ENCODE results near the gene ACTG2. TPM values are rescaled to one million over a fixed set of nuclear protein-coding genes. Genes with fewer than 3 reads are reported as not detected.
"Not testable (repeated sequence)": the region's sequence is repeated elsewhere in the genome, so short reads cannot be mapped to it uniquely, and the experiment has no call there.

The ACTG2 gene
- total RNA-seq, 1 experiment from 2014 or later: 1.5 TPM

DNA sequence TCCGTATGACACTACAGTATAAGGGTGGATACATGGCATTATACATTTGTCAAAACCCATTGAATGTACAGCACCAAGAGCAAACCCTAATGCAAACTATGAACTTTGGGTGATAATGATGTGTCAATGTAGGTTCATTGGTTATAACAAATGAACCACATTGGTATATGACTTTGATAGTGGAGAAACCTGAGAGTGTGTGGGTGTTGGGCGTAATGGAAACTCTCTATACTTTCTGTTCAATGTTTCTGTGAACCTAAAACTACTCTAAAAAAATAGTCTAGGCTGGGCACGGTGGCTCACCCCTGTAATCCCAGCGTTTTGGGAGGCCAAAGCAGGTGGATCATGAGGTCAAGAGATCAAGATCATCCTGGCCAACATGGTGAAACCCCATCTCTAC, 6.5 kb upstream of the ACTG2 start:
- Histone ChIP-seq H4K20me1 (ENCODE audit: control insufficient read depth, insufficient read depth, insufficient read length) (no peaks in the 10 kb centered on the region), H3T11ph (ENCODE audit: low read length) (no peak overlapping the region), H3K9me3 (ENCODE audit: control insufficient read depth, low read depth, low read length) (no peaks in the 10 kb centered on the region), H2BK5ac (ENCODE audit: insufficient read length, low read length) (no peak overlapping the region), H3K27ac (ENCODE audit: insufficient read length, low read depth, low read length) (no peak overlapping the region), H2AK5ac (ENCODE audit: insufficient read length, low read length) (no peak overlapping the region), H3K79me1 (ENCODE audit: insufficient read depth, low read depth, low read length, poor library complexity, severe bottlenecking) (no peaks in the 10 kb centered on the region), H3K4me2 (ENCODE audit: insufficient read depth, insufficient read length, low read length) (no peak overlapping the region), H3K18ac (ENCODE audit: insufficient read length, low read depth, low read length) (no peak overlapping the region), H3K4me1 (ENCODE audit: insufficient read depth, low read length) (no peaks in the 10 kb centered on the region), H3K23ac (ENCODE audit: insufficient read length, low read depth, low read length) (no peak overlapping the region), H2BK120ac (ENCODE audit: low read depth, low read length, poor library complexity, severe bottlenecking) (no peak overlapping the region), H3K9ac (ENCODE audit: extremely low read depth, insufficient read length, low read length) (no peak overlapping the region), H2AFZ (ENCODE audit: low read length) (no peak overlapping the region), H3K79me2 (ENCODE audit: insufficient read depth, low read length) (no peaks in the 10 kb centered on the region), H2BK20ac (ENCODE audit: low read depth, low read length, poor library complexity, severe bottlenecking) (no peak overlapping the region), H2BK15ac (ENCODE audit: low read depth, low read length) (no peak overlapping the region), H4K5ac (ENCODE audit: insufficient read length, low read depth, low read length) (no peak overlapping the region), H3K4ac (ENCODE audit: low read depth, low read length) (no peak overlapping the region), H3K23me2 (ENCODE audit: insufficient read length, low read depth, low read length, poor library complexity, severe bottlenecking) (no peaks in the 10 kb centered on the region), H4K91ac (ENCODE audit: insufficient read length, low read depth, low read length) (no peak overlapping the region), H3K56ac (ENCODE audit: insufficient read length, low read depth, low read length) (no peak overlapping the region), H4K8ac (replicated peaks; ENCODE audit: insufficient read length, low read depth, low read length) (no peak overlapping the region), H2BK12ac (ENCODE audit: insufficient read length, low read depth, low read length) (no peak overlapping the region), H3K27me3 (ENCODE audit: insufficient read depth, low read length) (no peaks in the 10 kb centered on the region), H3K14ac (ENCODE audit: insufficient read depth, low read length) (no peak overlapping the region)
- Mint-ChIP-seq H3K4me3 (no peak overlapping the region), H3K27me3 (ENCODE audit: low read depth) (peaks cover 2% of the 10 kb centered on the region; the same call in 1 of the 2 replicates), H3K36me3 (ENCODE audit: insufficient read depth in 1 of 3, low read depth in 3 of 3) (no peaks in the 10 kb centered on the region), H3K4me1 (peaks cover 3 to 4% of the 10 kb centered on the region in 2 experiments), H3K27ac (no peak overlapping the region), H3K9me3 (no peaks in the 10 kb centered on the region)
- no CpG with 5 or more reads among the region's 4 CpGs for WGBS (ENCODE audit: extremely low coverage, insufficient read length, low lambda C conversion rate)
- DNase-seq: no peak
- TF ChIP-seq, protein P1, sequence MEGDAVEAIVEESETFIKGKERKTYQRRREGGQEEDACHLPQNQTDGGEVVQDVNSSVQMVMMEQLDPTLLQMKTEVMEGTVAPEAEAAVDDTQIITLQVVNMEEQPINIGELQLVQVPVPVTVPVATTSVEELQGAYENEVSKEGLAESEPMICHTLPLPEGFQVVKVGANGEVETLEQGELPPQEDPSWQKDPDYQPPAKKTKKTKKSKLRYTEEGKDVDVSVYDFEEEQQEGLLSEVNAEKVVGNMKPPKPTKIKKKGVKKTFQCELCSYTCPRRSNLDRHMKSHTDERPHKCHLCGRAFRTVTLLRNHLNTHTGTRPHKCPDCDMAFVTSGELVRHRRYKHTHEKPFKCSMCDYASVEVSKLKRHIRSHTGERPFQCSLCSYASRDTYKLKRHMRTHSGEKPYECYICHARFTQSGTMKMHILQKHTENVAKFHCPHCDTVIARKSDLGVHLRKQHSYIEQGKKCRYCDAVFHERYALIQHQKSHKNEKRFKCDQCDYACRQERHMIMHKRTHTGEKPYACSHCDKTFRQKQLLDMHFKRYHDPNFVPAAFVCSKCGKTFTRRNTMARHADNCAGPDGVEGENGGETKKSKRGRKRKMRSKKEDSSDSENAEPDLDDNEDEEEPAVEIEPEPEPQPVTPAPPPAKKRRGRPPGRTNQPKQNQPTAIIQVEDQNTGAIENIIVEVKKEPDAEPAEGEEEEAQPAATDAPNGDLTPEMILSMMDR (conservative IDR thresholded peaks at IDR 0.05): no peak

- H2BK12ac ChIP-seq (ENCODE audit: insufficient read length, low read depth, low read length); H3K23ac ChIP-seq (ENCODE audit: insufficient read length, low read depth, low read length); H3K18ac ChIP-seq (ENCODE audit: insufficient read length, low read depth, low read length); H3K14ac ChIP-seq (ENCODE audit: insufficient read depth, low read length); H3K9me3 ChIP-seq (ENCODE audit: control insufficient read depth, low read depth, low read length); H3K27ac ChIP-seq (ENCODE audit: insufficient read length, low read depth, low read length); H3K4me1 ChIP-seq (ENCODE audit: insufficient read depth, low read length); H3K23me2 ChIP-seq (ENCODE audit: insufficient read length, low read depth, low read length, poor library complexity, severe bottlenecking); H2BK5ac ChIP-seq (ENCODE audit: insufficient read length, low read length); H3K56ac ChIP-seq (ENCODE audit: insufficient read length, low read depth, low read length); H2BK20ac ChIP-seq (ENCODE audit: low read depth, low read length, poor library complexity, severe bottlenecking); H2BK15ac ChIP-seq (ENCODE audit: low read depth, low read length); H3K36me3 Mint-ChIP-seq (ENCODE audit: insufficient read depth in 1 of 3, low read depth in 3 of 3); DNase-seq; H3T11ph ChIP-seq (ENCODE audit: low read length); H3K79me2 ChIP-seq (ENCODE audit: insufficient read depth, low read length); H3K4me2 ChIP-seq (ENCODE audit: insufficient read depth, insufficient read length, low read length); H2BK120ac ChIP-seq (ENCODE audit: low read depth, low read length, poor library complexity, severe bottlenecking); H2AK5ac ChIP-seq (ENCODE audit: insufficient read length, low read length); H3K79me1 ChIP-seq (ENCODE audit: insufficient read depth, low read depth, low read length, poor library complexity, severe bottlenecking); H4K91ac ChIP-seq (ENCODE audit: insufficient read length, low read depth, low read length); H4K5ac ChIP-seq (ENCODE audit: insufficient read length, low read depth, low read length); H3K27me3 ChIP-seq (ENCODE audit: insufficient read depth, low read length); H4K8ac ChIP-seq (replicated peaks; ENCODE audit: insufficient read length, low read depth, low read length); H4K20me1 ChIP-seq (ENCODE audit: control insufficient read depth, insufficient read depth, insufficient read length); H3K9ac ChIP-seq (ENCODE audit: extremely low read depth, insufficient read length, low read length); H3K4me3 Mint-ChIP-seq; H3K4me1 Mint-ChIP-seq; H2AFZ ChIP-seq (ENCODE audit: low read length); H3K9me3 Mint-ChIP-seq; H3K4ac ChIP-seq (ENCODE audit: low read depth, low read length); H3K27ac Mint-ChIP-seq; H3K27me3 Mint-ChIP-seq (ENCODE audit: low read depth): not testable (repeated sequence)
- no CpG with 5 or more reads among the region's 11 CpGs for WGBS (ENCODE audit: extremely low coverage, insufficient read length, low lambda C conversion rate)
Observed at GRCh38 chr2:73887596-73888353, 5.0 kb upstream of the ACTG2 start.

Data from H9 (cell line).